Endothelial cell (in vitro differentiated cells): ENCODE results near the gene C21orf58. TPM values are rescaled to one million over a fixed set of nuclear protein-coding genes. Genes with fewer than 3 reads are reported as not detected.

ENCODE experiments used
- DNase-seq: peaks from one replicate; pipeline ENCODE4 v3.0.0; 2021; ENCODE audit warnings: low spot score
- H3K27ac Mint-ChIP-seq: one replicate; pipeline ENCODE4 v1.8.0; 2021; ENCODE audit warnings: mixed read lengths, inconsistent platforms; ENCODE audit not compliant: unreplicated experiment
- H3K27me3 Mint-ChIP-seq: one replicate; pipeline ENCODE4 v1.8.0; 2021; ENCODE audit warnings: mild to moderate bottlenecking, moderate library complexity, mixed read lengths, inconsistent platforms; ENCODE audit not compliant: unreplicated experiment
- H3K36me3 Mint-ChIP-seq: one replicate; pipeline ENCODE4 v1.8.0; 2021; ENCODE audit warnings: mild to moderate bottlenecking, low read depth, mixed read lengths, inconsistent platforms; ENCODE audit not compliant: unreplicated experiment
- H3K4me1 Mint-ChIP-seq: one replicate; pipeline ENCODE4 v1.8.0; 2021; ENCODE audit warnings: mild to moderate bottlenecking, mixed read lengths, inconsistent platforms; ENCODE audit not compliant: unreplicated experiment
- H3K4me3 Mint-ChIP-seq: one replicate; pipeline ENCODE4 v1.8.0; 2021; ENCODE audit warnings: mild to moderate bottlenecking, mixed read lengths, inconsistent platforms; ENCODE audit not compliant: unreplicated experiment
- H3K9me3 Mint-ChIP-seq: one replicate; pipeline ENCODE4 v1.8.0; 2021; ENCODE audit warnings: mixed read lengths, inconsistent platforms; ENCODE audit not compliant: unreplicated experiment
- total RNA-seq: library from RNA; stranded (reverse); fragmentation: NEBNext Ultra II Directional; extraction: Animal tissue kit (Norgen Biotek cat#: 25700); gene quantifications from one replicate; pipeline ENCODE4 v1.2.1, GENCODE V29; 2021; ENCODE audit not compliant: unreplicated experiment
- TF ChIP-seq, protein P1 (sequence below): fragments of 200-600 bp; sonication (generic); IDR thresholded peaks from one replicate; pipeline ENCODE4 v1.5.0; 2021; ENCODE audit warnings: antibody characterized with exemption; ENCODE audit not compliant: unreplicated experiment

Gene C21orf58
- total RNA-seq, 1 donor from 2014 or later: 5.9 TPM

DNA sequence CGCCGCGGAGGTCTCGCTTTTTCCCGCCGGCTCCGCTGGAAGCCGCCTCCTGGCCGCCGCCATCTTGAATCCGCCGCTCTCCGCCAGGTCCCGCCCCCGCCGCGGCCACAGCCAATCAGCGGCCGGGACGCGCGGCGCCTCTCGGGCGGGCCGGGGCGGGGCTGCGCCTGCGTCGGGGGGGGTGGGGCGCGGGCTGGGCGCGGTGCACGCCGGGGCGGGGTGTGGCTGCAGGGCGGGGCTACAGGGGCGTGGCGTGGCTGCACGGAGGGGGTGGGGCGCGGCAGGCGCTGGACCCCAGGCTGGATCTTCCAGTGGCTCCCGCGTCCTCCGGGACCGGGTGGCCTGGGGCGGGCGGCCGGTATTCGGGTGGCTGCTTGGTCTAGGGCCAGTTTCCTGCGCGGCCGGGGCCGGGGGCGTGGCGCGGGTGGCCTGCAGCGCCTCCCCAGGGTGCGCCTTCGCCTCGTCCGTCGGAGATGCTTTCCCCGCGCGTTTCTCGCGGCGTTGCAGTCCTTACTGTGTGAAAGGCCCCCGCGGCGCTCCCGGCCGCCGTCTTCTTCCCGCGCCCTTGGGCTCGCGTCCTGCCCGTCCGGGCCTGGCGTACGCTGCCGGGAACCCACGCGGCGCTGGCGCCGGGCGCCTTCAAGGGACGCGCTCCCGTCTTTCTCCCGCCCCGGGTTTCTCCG, 861 bp upstream of the C21orf58 start:
- H3K4me3 Mint-ChIP-seq: peak overlapping the region; percentile 85
- H3K27me3 Mint-ChIP-seq: peaks cover 5% of the 10 kb centered on the region
- peaks cover 31% of the 10 kb centered on the region for H3K4me1 Mint-ChIP-seq
- H3K36me3 Mint-ChIP-seq: peaks cover 10% of the 10 kb centered on the region
- DNase-seq: peak; percentile 88
- TF ChIP-seq, protein P1, sequence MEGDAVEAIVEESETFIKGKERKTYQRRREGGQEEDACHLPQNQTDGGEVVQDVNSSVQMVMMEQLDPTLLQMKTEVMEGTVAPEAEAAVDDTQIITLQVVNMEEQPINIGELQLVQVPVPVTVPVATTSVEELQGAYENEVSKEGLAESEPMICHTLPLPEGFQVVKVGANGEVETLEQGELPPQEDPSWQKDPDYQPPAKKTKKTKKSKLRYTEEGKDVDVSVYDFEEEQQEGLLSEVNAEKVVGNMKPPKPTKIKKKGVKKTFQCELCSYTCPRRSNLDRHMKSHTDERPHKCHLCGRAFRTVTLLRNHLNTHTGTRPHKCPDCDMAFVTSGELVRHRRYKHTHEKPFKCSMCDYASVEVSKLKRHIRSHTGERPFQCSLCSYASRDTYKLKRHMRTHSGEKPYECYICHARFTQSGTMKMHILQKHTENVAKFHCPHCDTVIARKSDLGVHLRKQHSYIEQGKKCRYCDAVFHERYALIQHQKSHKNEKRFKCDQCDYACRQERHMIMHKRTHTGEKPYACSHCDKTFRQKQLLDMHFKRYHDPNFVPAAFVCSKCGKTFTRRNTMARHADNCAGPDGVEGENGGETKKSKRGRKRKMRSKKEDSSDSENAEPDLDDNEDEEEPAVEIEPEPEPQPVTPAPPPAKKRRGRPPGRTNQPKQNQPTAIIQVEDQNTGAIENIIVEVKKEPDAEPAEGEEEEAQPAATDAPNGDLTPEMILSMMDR: no peak
- no peaks in the 10 kb centered on the region for H3K9me3 Mint-ChIP-seq
- H3K27ac Mint-ChIP-seq: no peak overlapping the region

DNA sequence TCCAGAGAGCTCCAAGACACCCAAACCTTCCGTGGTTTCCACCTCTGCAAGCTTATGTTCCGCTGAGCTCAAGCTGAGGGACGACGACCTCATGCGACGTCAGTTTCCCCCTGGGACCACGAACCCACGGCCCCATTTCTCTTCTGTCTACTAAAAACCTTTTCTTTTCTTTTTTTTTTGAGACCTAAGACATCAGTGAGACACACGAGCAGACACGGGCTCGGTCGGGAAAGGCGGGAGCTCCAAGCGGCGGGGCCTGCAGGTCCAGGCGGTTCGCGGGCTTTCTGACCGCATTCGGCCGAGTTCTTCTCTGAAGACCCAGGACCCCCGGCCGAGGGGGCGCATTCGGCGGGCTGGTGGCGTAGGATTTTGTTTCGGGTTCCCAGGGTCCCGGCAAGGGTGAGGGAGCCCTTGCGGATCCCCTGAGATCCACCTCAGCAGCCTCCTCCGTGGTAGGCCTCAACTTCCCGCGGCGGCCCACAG, 402 bp downstream of the C21orf58 start:
- H3K27me3 Mint-ChIP-seq: peaks cover 5% of the 10 kb centered on the region
- TF ChIP-seq, protein P1: no peak
- H3K4me1 Mint-ChIP-seq: peaks cover 31% of the 10 kb centered on the region
- H3K9me3 Mint-ChIP-seq: no peaks in the 10 kb centered on the region
- H3K4me3 Mint-ChIP-seq: peak overlapping the region; percentile 95
- H3K27ac Mint-ChIP-seq: peak overlapping the region; percentile 52
- peaks cover 10% of the 10 kb centered on the region for H3K36me3 Mint-ChIP-seq
- DNase-seq: peak; percentile 32

DNA sequence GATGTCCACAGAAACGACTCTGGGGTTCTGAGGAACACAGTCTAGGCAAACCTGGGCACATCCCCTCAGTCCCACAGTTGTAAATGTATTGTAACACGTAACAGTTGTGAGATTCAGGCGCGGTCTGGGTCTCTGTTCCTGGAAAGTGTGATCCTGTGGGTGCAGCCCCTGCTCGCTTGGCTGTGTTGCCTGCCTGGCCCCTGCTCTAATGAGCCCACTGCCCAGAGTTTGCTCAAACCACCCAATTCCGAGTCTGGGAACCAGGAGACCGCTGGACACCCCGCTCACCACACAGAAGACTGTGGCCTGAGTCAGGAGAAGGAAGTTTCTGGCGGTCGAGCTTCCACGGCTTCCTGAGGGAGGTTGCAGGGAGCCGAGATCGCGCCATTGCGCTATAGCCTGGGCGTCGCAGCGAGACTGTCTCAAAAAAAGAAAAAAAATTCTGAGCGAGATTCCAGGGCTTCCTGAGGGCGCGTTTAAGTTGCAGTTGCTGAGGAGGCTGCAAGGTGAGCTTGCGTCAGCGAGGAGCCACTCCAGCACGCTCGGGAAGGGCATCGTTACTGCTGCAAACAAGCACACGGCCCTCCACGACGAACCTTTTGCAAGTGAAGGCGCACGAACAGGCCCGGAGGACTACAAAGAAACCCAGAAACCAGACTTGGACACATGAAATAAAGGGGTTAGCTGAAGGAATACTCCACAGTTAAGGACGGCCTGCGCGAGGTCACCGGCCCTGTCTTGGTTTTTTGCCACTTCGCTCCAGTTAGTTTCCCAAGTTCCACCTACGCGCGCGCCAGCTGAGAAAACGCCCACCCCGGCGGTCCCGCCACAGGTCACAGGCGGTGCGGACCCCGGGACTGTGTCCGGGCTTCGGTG, 1.1 kb downstream of the C21orf58 start:
- TF ChIP-seq, protein P1: no peak
- Mint-ChIP-seq H3K4me3 (peak overlapping the region; percentile 95), H3K36me3 (peaks cover 9% of the 10 kb centered on the region), H3K9me3 (no peaks in the 10 kb centered on the region), H3K27me3 (peaks cover 5% of the 10 kb centered on the region), H3K27ac (peak overlapping the region; percentile 52), H3K4me1 (peaks cover 31% of the 10 kb centered on the region)
- DNase-seq: peak; percentile 27

- no peaks in the 10 kb centered on the region for H3K36me3 Mint-ChIP-seq
- DNase-seq: no peak
- no peaks in the 10 kb centered on the region for H3K9me3 Mint-ChIP-seq
- TF ChIP-seq, protein P1: no peak
- peaks cover 24% of the 10 kb centered on the region for H3K4me1 Mint-ChIP-seq
- no peaks in the 10 kb centered on the region for H3K27me3 Mint-ChIP-seq
- no peak overlapping the region for H3K27ac Mint-ChIP-seq
- H3K4me3 Mint-ChIP-seq: no peak overlapping the region
Observed at GRCh38 chr21:46320331-46320801, 3.3 kb downstream of the C21orf58 start.
